Ishikawa (cell line): ENCODE measurements around the gene CHCHD3.

ENCODE experiments used
- CEBPB ChIP-seq: IDR thresholded peaks from 2 replicates; pipeline ENCODE4 v1.6.1; 2012
- CREB1 ChIP-seq: IDR thresholded peaks from 2 replicates; pipeline ENCODE4 v1.6.1; 2012; ENCODE audit warnings: low read depth
- EGR1 ChIP-seq: IDR thresholded peaks from 2 replicates; pipeline ENCODE4 v1.6.1; 2012
- EP300 ChIP-seq: IDR thresholded peaks from 2 replicates; pipeline ENCODE4 v1.6.1; 2012; ENCODE audit warnings: borderline replicate concordance
- FOXM1 ChIP-seq: IDR thresholded peaks from 2 replicates; pipeline ENCODE4 v1.6.1; 2012; ENCODE audit warnings: low read depth, borderline replicate concordance
- MAX ChIP-seq: IDR thresholded peaks from 2 replicates; pipeline ENCODE4 v1.6.1; 2012
- REST ChIP-seq: IDR thresholded peaks from 2 replicates; pipeline ENCODE4 v1.6.1; 2012; ENCODE audit warnings: low read depth, mild to moderate bottlenecking
- TAF1 ChIP-seq: IDR thresholded peaks from 2 replicates; pipeline ENCODE4 v1.6.1; 2012; ENCODE audit warnings: low read depth, mild to moderate bottlenecking
- USF1 ChIP-seq: IDR thresholded peaks from 2 replicates; pipeline ENCODE4 v1.6.1; 2012
- YY1 ChIP-seq: IDR thresholded peaks from 2 replicates; pipeline ENCODE4 v1.6.1; 2012; ENCODE audit warnings: low read depth

- TF ChIP-seq YY1: no peak
- no peak for TF ChIP-seq MAX
- TF ChIP-seq EGR1: no peak
- no peak for TF ChIP-seq REST
- no peak for TF ChIP-seq EP300
- TF ChIP-seq TAF1: no peak
- no peak for TF ChIP-seq CEBPB
- TF ChIP-seq CREB1: no peak
- no peak for TF ChIP-seq FOXM1
- no peak for TF ChIP-seq USF1
Measured at GRCh38 chr7:132878204-132878919, 203.5 kb downstream of the CHCHD3 start.
